GM21825 (cell line): Measurements from ENCODE around the gene ZNF343.
"Not testable (repeated sequence)": the region's sequence is repeated elsewhere in the genome, so short reads cannot be mapped to it uniquely, and the experiment has no call there.

ENCODE experiments used
- ATAC-seq: cut with Tn5 transposase; IDR thresholded peaks from one replicate; pipeline ENCODE4 v1.9.1; 2021; ENCODE audit warnings: mild to moderate bottlenecking, moderate library complexity; ENCODE audit not compliant: unreplicated experiment

The ZNF343 gene

GRCh38 chr20:2521369-2522305 is 12.9 kb upstream of the ZNF343 start:
- ATAC-seq, result no peak

GRCh38 chr20:2520617-2521016 is 11.9 kb upstream of the ZNF343 start:
- no peak for ATAC-seq

- no peak for ATAC-seq
Observed at GRCh38 chr20:2519115-2519809, 10.5 kb upstream of the ZNF343 start.

GRCh38 chr20:2518558-2518957 is 9.8 kb upstream of the ZNF343 start:
- ATAC-seq, result no peak

DNA sequence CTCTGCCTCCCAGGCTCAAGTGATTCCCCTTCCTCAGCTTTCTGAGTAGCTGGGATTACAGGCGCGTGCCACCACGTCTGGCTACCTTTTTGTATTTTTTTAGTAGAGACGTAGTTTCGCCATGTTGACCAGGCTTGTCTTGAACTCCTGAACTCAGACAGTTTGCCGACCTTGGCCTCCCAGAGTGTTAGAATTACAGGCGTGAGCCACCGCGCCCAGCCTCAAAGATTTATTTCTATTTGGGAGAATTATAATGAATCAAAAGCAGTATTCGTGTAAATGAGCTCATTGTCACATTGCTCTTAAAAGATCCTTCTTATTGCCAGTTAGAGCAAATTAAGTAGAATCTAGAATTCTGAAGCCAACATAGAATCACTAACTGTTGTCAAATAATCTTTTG is 9.4 kb upstream of the ZNF343 start:
- ATAC-seq, result no peak

- no peak for ATAC-seq
Observed at GRCh38 chr20:2516399-2516798, 7.7 kb upstream of the ZNF343 start.

- ATAC-seq, result no peak
Observed at GRCh38 chr20:2515203-2515602, 6.5 kb upstream of the ZNF343 start.

DNA sequence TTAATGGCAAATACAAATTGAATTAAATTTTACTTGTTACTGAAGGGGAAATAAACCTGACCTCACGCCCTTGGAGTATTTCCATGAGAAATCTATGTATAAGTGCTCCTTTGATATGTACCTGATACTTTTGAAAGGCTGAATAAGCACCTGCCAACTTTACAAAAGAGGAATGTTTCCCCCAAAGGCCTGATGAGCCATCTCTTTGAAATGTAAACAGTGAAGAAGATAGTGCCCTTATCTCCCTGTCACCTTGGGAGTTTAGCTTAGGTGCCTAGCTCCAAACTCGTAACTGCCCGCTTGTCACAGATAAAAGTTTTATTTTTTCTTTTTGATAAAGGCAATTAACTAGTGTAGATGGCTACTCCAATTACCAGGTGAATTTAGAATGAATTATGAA is 1.1 kb upstream of the ZNF343 start:
- no peak for ATAC-seq

DNA sequence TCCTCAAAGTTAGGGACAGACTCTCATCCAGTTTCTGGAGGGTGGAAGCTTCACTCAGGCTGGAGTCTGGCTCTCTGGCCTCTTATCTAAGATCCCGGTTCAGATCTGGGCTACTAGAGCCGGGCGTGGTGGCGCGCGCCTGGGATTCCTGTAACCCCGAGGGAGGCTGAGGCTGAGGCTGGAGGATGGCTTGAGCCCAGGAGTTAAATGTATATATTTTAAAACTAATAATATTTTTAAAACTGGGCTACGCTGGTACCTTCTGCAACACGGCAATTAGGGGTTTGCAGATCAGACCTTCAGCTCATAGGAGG is 710 bp upstream of the ZNF343 start:
- ATAC-seq, result no peak

DNA sequence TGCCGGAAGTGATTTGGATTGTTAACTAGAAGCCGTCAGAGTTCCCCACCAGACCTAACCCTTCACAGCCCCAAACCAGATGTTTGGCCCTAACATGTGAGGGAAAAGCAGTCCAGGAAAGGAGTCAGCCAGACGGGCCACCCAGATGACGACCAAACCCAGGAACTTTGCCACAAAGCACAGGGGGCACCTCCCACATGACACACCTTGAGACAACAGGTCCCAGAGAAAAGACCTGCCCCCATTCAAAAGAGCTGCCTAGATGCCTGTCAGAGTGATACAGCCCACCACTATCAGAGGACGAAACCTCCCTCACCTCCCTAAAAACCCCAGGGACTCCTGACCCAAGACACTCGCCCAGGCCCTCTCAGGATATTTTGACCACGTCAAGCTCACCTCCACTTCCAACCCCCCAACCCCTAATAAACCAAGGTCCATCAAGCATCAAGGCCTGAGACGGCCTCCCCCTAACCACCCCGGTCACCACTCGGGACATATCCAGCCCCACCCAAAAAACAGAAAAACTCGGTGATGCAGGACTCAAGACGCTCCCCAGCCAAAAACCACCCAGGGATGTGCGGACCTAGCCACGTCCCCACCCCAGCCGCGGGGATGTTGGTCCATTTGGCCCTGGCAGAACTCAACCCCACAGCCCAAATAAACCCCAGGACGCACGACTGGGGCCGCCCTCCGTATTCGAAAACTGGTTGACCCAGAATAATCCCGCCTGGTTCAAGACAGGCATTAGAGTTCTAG is 662 bp downstream of the ZNF343 start:
- ATAC-seq, result peak; percentile 4

DNA sequence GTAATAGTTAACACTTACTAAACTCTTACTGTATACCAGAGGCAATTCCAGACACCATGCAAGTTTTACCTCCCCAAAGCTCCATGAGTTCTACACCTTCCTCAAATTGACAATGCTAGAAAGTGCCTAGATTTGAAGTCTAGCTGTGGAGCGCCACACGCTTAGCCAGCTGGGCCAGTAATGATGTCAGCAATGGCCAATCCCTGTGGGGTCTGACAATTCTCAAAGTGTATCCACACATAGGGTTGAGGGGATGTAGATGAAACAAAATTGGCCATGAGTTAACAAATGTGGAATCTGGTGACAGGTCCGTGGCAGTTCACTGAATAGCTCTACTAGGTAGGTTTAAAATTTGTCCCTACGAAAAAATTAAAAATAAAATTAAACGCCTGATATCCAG is 1.3 kb downstream of the ZNF343 start:
- ATAC-seq, result no peak

DNA sequence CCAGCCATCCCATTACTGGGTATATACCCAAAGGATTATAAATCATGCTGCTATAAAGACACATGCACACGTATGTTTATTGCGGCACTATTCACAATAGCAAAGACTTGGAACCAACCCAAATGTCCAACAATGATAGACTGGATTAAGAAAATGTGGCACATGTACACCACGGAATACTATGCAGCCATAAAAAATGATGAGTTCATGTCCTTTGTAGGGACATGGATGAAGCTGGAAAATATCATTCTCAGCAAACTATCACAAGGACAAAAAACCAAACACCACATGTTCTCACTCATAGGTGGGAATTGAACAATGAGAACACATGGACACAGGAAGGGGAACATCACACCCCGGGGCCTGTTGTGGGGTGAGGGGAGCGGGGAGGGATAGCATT is 2.3 kb downstream of the ZNF343 start:
- not testable (repeated sequence) for ATAC-seq

DNA sequence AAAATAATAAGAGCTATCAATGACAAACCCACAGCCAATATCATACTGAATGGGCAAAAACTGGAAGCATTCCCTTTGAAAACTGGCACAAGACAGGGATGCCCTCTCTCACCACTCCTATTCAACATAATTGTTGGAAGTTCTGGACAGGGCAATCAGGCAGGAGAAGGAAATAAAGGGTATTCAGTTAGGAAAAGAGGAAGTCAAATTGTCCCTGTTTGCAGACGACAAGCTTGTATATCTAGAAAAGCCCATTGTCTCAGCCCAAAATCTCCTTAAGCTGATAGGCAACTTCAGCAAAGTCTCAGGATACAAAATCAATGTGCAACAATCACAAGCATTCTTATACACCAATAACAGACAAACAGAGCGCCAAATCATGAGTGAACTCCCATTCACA is 3.9 kb downstream of the ZNF343 start:
- not testable (repeated sequence) for ATAC-seq

DNA sequence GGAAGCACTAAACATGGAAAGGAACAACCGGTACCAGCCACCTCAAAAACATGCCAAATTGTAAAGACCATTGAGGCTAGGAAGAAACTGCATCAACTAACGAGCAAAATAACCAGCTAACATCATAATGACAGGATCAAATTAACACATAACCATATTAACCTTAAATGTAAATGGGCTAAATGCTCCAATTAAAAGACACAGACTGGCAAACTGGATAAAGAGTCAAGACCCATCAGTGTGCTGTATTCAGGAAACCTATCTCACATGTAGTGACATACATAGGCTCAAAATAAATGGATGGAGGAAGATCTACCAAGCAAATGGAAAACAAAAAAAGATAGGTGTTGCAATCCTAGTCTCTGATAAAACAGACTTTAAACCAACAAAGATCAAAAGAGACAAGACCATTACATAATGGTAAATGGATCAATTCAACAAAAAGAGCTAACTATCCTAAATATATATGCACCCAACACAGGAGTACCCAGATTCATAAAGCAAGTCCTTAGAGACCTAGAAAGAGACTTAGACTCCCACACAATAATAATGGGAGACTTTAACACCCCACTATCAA is 5.8 kb downstream of the ZNF343 start:
- not testable (repeated sequence) for ATAC-seq

DNA sequence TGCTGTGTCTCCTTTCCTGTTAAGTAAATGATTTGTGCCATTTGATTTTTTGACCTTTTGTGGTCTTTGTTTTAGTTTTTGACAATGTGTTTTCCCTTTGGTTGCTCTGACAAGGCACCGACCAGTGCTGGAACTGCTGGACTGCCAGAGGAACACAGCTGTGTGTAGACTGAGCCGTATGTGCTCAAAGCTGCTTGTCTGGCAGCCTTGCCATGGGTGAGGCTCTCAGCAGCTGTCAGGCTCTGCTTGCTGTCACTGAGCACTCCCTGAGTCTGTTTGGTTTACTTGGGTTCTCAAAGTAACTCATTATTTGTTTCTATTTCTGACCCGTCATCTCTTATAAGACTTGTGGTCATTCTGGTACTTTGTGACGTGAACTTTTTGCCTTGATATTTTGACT is 23.1 kb downstream of the ZNF343 start:
- ATAC-seq, result no peak

- ATAC-seq, result no peak
Observed at GRCh38 chr20:2485080-2485479, 23.6 kb downstream of the ZNF343 start.

- no peak for ATAC-seq
Observed at GRCh38 chr20:2483504-2483903, 25.2 kb downstream of the ZNF343 start.

GRCh38 chr20:2480381-2480780 is 28.3 kb downstream of the ZNF343 start:
- no peak for ATAC-seq

DNA sequence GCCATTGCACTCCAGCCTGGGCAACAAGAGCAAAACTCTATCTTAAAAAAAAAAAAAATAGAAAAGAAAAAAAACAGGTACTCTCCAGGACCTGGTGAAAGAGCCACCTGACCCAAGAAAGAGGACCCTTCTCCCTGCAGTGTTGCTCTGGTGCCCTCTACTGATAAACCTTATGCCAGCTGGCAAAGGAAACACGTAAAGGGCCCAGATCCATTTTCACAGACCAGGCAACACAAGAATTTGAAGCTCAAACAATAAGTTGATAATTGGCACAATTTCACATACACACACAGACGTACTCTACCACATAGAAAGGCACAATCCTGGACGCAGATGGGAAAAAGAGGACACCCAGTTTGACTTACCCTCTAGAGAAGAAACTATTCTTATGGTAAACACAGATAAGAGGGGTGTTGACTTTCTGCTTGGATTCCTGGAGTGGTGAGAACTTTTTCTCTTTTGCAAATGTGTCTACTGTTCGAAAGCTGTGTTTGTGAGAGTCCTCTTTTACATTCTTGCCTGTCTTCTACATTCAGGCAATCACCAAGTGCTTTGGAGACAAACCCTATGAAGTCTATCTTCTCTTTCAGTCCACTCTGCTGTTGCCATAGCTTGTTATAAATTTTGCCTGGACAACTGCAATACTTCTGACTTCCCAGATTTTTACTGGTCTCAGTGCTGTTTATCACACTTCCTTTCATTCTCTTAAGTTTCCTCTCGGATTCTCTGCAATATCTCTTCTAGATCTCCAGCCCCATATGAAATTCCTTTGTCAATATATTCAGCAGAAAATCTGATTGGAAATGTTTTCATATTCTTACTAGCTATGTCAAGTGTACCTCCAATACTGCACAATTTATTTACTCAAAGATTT is 31.7 kb downstream of the ZNF343 start:
- ATAC-seq, result no peak
